ENCODE measurements around the gene HECTD4.
"Not testable (repeated sequence)": the region's sequence is repeated elsewhere in the genome, so short reads cannot be mapped to it uniquely, and the experiment has no call there.

Gene HECTD4

DNA sequence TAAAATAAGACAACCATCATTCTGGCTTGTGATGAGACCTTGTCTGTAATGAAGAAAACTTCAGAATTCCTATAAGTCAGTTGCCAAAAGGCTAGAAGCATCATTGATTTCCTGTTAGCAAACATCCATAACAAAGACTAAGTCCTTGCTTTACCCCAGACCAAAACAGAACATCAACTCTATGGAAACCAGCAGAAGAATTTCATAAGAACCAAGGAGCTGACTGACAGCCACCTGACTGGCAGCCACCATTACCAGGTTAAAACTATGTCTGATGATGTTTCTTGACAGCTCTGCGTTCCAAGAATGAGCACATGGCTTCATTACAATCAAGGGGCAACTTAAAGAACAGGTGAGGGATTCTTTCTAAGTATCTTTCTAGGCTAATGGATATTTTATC, 29.3 kb downstream of the HECTD4 start:
- no peak for DNase-seq

DNA sequence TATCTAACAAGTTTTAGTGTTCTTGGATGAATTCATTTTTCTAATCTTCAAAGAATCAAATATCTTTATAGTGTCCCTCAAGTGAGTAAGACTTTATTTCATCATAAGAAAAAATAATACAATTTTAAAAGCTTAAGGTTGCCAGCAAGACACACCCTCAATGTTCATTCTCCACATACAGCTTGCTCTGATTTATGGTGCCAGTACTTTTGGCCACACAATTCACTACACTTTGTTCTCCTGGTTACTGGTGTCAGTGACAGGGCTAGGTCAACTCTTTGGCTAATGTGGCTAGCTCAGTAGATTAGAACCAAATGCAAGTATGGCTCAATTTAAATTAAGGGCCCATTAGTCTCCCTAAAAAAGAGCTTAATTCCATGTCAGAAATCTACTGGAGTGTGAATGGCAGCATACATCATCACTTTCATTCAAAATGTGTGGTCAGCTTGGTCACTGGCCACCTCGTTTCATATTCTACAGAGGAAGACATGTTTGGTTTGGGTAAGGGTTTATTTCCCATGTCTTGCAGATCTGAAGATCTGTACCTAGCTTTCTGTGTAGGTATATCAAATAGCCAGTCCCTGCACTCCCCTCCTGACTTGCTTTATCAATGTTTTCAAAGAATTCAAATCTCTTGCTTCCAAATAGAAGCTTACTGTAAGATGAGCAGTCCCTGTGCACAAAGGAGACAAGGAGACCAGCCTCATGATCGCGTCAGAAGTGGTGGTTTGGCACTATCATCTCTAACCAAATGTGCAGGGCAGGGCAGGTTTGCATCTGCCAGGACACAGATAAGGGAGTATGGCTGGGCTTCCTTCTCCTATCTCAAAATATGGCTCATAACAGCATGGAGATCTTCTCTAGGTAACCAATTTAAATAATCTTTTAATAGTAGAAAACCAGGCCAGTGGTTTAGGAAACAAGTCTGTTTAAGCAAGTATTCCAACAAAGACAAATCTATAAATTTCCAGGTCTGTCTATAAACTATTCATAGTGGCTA, 31.3 kb downstream of the HECTD4 start:
- no peak for DNase-seq

DNA sequence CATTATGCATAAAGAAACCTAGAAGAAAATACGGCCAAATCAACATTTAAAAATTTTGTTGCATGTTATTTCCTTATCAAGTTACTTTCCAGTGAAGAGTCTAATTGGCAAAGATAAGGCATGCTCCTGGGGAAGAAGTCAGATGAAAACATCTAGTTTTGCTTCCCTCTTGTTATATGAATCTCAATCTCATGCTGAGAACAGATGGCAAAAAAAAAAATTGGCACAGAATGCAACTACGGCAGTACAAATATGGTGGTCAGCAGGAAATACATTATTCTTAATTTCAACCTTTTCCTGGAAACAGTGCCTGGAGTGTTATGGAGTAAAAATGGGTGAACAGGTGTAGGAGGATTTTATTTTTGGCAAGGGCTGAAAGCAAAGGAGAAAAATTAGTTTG, 32.8 kb downstream of the HECTD4 start:
- no peak for DNase-seq

DNA sequence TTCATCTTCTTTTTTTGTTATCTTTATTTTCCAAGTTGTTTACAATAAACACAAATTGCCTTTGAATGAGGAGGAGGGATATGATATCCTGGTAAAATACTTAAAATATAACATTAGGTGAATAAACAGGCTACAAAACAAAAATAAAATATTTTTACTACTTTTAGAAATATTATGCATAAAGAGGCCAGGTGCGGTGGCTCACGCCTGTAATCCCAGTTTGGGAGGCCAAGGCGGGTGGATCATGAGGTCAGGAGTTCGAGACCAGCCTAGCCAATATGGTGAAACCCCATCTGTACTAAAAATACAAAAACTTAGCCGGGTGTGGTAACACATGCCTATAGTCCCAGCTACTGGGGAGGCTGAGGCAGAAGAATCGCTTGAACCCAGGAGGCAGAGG, 33.3 kb downstream of the HECTD4 start:
- not testable (repeated sequence) for DNase-seq

DNA sequence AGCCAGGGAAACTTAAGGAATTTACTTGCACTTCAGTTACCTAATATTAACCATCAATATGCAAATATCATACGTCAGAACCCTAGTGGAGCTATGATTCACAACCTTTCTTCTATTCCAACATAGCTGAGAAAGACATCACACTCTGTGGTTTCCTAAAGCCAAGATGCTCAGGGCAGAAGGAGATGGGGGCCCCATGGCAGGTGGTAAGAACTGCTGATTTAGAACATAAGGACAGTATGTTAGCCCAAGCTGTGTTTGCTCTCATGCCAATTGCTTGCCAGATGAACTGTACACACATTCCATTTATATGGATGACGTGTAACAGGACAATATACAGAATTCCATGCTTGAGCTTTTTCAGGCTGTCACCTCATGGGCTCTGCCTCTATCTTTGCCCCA, 34.6 kb downstream of the HECTD4 start:
- DNase-seq = peak; percentile 40

DNA sequence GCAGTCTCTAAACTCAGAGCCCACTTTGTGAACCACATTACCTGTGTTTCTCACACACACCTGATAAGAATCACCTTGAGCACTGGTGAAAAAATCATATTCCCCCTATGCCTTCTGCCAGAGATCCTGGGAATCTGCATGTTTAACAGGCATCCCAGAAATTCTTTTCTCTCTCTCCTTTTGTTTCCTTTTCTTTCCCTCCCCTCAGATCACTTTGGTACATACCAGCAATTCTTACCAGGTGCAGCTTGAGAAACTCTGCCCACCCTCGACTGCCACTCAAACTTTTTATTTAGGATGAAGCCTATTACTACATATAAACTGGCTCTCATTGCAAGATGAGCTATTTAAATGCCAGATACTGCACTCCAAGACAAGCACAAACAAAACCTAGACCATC, 36.0 kb downstream of the HECTD4 start:
- no peak for DNase-seq

DNA sequence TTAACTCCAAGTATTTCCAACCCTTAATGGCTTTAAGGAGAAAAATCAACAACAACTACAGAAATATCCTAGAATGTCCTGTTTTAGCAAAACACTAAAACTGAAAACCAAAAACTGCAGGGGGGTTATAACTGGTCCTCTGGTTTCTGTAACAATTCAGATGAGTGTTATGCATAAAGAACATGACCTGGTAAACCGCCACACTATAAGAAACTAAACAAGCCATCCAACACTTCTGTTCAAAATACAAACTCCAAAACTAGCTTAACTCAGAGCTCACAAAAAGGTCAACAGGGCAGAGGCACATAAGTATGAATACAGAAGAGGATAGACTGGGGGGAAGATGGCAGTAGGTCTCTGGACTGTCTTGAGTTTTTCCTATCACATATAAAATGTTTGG, 38.0 kb downstream of the HECTD4 start:
- no peak for DNase-seq

DNA sequence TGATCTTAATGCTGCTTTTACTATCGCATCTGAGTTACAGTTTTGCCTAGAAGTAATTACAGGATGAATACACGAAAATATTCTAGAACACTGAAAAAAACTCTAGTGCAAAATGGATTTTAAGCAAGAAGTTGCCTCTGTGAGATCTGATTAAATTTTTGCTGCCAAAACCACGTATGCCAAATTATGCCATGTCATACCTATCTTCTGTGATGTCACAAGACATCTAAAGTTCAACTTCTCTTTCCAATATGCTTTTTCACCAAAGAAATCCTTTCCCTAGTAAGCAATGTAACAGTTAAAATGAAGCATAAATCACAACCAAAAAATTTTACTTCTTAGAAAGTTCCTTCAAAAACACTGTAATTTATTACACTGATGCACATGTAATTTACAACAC, 39.6 kb downstream of the HECTD4 start:
- no peak for DNase-seq

DNA sequence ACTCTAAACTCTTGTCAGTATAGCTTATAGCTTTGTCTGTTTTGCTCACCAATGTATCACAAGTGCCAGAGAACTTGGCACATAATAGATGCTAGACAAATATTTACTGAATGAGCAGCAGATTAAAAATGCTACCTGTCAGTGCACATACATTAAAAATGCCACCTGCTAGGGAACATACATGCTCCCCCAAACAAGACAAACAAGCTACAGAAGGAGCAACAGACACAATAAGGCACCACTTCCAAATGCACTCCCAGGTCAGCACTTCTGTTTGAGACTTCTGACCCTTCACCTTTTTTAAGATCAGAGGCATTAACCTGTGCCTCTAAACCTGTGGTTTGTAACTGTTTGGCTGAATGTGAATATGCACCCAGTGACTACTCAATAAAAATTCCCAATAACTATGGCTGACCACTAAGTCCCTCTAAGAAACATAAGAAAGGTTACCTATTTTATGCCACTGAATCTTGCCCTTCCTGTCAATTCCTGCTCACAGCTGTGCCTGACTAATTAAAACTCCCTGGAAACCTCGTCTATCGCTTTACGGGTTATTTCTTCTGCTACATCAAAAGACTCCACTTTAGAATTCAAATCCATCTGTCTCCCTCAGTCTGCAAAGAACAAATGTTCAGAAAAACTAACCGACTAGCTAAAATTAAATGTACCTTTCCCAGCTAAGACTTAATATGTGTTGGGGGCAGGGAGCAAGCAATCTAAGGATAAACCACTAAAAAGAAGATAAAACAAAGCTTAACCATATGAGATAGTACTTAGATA, 41.0 kb downstream of the HECTD4 start:
- no peak for DNase-seq

DNA sequence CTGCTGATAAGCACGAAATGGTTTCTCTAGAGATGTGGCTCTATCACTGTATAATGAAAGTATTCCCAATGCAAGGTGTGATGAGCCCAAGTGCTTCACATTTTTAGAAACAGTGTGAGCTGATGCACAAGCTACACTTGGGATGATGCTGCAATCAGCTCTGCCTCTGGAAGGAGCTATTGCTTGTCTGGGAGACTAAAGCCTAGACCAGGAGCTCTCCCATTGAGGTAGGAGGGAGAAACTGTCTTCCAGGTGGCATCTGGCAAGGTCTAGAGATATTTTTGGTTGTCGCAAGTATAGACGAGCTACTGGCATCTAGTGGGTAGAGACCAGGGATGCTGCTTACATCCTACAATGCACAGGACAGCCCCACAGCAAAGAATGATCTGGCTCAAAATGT, 42.0 kb downstream of the HECTD4 start:
- no peak for DNase-seq

DNA sequence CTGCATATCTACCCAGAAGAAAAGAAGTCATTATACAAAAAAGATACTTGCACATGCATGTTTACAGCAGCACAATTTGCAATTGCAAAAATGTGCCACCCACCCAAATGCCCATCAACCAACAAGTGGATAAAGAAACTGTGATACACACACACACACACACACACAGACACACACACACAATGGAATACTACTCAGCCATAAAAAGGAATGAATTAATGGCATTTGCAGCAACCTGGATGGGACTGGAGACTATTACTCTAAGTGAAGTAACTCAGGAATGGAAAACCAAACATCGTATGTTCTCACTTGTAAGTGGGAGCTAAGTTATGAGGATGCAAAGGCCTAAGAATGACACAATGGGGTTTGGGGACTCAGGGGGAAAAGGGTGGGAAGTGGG, 47.2 kb downstream of the HECTD4 start:
- DNase-seq = not testable (repeated sequence)

DNA sequence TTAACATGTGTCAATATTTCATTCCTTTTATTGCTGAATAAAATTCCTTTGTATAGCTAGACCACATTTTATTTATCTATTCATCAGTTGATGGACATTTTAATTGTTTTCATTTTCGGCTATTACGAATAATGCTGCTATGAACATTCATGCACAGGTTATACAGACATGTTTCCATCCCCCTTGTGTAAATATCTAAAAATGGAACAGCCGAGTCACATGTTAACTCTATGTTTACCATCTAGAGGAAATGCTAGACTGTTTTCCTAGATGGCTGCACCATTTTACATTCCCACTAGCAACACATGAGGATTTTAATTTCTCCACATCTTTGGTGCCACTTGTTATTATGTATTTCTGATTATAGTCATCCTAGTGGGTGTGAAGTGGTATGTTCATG, 49.2 kb downstream of the HECTD4 start:
- no peak for DNase-seq

DNA sequence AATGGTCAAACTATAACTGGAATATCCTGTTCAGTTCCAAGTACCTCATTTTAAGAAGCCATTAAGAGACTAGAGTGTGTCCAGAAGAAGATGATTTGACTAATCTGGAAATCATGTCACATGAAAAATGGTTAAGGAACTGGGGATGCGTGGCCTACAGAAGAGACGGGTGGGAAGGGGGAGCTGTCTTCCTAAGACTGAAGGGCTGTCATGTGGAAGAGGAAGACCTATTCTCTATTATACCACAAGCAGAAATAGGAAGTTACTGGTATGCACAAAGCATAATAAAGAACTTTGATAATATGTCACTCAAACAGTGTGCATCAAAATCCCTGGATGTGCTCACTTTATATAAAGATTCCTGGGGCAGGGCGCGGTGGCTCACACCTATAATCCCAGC, 50.3 kb downstream of the HECTD4 start:
- no peak for DNase-seq

DNA sequence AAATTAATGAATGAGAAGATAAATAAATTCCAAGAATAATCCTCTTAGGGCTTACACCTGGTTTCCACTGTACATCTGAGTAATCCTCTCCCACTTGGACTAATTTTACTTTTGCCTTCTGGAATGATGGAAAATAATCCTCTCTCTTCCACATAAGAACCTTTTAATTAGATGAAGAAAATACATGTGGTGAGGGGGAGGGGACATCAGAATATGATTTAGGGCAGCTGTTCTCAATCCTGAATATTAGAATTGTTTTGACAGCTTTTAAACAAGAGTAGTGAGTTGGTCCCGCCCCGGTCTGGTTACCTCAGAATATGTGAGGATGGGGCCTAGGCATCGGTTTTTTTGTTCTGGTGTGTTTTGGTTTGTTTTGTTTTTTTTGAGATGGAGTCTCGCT, 51.5 kb downstream of the HECTD4 start:
- peak; percentile 94 for DNase-seq

DNA sequence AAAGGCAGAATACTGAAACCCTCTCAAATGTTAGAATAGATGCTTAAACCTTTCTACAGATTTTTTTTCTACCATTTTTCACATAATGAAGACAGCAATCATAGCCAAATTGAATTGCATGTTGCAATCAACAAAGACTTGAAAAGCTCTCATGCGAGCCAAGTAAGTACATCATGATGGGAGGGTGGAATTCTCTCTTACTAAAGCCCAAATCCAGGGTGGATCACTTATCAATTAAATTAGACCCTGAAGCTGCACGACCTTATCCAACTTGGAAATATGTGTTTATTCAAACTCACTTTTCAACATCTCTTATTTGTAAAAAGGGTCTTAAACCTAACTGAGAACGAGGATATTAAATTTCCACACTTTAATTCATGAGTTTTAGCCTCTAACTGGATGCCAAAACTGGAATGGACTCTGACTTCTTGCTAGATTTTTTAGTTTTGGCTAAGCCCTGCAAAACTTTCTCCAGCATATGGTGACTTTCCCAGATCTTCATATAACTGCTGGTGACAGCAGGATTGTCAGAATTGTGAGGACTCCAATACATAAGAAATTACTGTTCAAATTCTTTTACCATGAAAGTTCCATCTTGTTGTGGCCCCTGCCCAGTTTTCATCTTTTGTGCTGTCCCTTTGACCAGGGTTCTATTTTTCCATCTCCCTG, 53.6 kb downstream of the HECTD4 start:
- no peak for DNase-seq

DNA sequence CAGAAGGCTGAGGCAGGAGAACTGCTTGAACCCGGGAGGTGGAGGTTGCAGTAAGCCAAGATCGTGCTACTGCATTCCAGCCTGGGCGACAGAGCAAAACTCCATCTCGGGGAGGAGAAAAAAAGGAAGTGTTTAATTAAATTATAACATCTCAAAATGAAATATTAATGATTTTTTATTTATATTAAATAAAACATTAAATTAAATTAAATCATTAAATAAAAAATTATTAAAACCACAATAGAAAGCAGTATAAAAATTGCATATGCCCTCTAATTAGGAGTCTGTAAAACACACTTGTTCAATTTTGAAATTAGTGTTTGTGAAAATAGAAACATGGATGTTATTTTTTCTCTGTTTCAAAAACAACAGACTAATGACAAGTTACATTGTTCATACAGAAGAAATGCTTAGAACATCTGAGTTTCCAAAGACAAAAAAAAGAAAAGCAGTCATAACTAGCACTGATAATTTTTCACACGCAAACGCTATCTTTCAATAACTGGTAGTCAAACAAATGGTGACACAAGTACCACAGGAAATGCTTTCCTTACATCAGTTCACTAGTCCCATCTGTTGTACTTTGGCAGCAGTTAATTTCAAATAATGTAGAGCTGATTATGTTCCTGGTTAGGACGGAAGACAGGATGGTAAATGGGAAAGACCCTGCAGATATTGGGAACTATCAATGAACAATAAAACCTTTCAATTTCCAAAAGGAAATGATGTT, 54.9 kb downstream of the HECTD4 start:
- no peak for DNase-seq

DNA sequence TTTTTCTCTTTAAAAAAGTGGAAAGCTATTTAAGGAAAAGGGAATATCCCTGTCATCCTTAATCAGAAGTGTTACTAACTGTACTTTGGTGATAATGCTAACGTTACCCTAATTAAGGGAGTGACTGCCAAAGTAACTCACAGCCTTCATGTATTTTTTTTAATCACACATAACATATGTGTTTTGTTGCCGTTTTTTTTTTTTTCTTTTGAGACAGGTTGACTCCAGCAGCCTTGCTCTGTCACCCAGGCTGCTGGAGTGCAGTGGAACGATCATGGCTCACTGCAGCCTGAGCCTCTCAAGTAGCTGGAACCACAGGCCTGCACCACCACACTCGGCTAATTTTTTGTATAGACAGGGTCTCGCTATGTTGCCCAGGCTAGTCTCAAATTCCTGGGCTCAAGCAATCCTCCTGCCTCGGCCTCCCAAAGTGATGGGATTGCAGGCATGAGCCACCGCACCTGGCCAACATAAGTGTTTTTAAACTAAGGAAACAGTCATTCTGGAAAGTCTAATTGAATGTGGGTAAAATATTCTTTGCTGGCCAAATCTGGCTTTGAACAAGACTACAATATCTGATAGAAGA, 56.5 kb downstream of the HECTD4 start:
- no peak for DNase-seq

DNA sequence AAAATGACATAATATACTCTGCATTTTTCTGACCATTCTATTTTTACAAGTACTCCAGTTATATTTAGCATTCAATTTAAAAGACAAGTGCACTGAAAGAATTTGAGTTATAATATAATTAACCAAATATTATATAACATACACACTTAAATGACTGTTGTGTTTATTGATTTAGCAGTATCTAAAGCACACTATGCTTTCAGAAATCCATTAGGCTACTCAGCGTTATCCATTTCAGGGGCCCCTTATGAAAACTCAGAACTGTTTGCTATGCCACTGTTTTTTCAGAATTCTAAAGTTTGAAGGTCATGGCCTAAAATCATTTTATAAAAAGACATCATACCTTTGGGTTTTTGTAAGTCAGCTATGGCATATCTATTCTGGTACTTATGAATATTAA, 57.1 kb downstream of the HECTD4 start:
- DNase-seq = no peak

DNA sequence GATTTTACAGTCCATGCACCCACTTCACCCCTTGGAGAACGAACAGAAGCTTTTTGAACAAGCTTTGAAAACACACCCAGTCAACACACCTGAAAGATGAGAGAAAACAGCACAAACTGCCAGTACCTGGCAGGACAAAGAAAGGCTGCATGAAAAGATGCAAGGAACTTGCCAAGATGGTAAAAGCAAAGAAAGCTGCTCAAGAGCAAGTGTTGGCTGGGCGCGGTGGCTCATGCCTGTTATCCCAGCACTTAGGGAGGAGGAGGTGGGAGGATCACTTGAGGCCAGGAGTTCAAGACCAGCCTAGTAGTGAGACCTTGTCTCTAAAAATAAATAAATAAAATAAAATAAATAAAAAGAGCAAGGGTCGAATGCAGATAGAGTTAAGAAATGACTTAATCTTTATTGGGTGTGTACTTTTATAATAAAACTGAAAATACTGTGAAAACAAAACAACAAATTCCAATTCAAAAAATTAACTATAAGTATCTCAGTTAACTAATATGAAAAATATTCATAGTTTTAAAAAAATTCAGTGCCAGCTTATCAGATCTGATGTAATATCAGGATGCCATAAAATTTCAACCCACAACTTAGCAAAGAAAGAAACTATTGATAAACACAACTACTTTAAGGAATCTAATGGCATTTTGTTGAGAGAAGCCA, 59.2 kb downstream of the HECTD4 start:
- no peak for DNase-seq

DNA sequence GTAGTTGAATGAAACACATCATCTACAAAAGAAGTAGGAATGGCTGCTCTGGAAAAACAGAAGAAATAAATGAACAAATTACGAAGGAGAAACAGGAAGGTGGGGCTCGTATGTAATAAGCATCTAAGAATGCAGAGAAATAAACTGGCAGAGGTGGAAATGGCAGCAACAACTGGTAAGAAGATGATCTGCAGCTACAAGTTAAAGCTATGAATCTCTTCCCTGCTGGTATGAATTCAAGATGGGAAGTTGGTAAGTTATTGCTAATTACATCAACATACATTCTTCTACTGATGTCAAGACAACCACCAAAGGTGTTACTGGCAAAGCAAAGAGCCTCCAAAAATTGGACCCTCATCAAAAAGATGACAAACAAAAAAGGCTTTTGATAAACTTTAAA, 59.8 kb downstream of the HECTD4 start:
- DNase-seq = no peak

DNA sequence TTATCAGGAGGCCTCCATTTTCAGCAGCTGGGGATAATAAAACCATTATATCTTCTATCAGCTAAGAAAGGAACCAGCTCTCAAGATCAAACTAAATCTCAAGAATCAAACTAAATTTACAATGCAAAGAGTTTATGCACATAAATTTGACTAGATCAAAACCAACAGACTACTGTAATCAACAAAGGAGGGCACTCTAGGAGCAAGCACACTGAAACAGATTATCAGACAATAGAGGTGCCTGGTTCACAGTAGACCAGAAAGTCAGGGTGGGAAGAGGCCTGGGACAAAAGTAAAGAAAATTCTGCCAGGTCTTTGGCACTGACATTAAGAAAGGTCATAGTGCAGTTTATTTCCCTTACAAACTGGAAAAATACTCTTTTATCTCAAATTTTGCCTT, 61.0 kb downstream of the HECTD4 start:
- DNase-seq = no peak

DNA sequence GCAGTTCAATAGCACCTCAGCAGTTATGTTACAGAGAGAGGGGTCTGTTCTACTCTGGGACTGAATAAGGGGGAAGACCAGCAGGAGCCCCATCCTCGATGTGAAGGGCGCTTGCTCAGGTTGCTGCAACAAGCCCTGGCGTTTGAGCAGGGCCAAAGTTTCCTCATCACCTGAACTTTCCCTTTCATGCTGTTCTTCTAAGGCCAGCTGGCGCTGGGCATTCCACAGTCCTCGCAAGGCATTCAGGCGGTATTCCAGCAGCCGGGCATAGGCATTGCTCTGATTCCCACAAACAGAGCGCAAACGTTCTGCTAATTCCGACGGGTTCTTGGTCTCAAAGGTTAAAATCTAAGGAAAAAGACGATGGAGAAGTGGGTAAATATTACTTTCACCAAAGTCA, 62.8 kb downstream of the HECTD4 start:
- no peak for DNase-seq
